Activated CD4-positive, alpha-beta T cell treated with anti-CD3 and anti-CD28 coated beads, Interleukin-10, Interleukin-2, amounts not matched to agents 100 ng/mL and 50 ng/mL, durations not matched to agents 16 hours and 8 hours (primary cell): ENCODE data around the gene LSM7.

Experiments used
- DNase-seq: peaks from one replicate; pipeline ENCODE4 v3.0.0-alpha.2; 2020

Gene LSM7

DNA sequence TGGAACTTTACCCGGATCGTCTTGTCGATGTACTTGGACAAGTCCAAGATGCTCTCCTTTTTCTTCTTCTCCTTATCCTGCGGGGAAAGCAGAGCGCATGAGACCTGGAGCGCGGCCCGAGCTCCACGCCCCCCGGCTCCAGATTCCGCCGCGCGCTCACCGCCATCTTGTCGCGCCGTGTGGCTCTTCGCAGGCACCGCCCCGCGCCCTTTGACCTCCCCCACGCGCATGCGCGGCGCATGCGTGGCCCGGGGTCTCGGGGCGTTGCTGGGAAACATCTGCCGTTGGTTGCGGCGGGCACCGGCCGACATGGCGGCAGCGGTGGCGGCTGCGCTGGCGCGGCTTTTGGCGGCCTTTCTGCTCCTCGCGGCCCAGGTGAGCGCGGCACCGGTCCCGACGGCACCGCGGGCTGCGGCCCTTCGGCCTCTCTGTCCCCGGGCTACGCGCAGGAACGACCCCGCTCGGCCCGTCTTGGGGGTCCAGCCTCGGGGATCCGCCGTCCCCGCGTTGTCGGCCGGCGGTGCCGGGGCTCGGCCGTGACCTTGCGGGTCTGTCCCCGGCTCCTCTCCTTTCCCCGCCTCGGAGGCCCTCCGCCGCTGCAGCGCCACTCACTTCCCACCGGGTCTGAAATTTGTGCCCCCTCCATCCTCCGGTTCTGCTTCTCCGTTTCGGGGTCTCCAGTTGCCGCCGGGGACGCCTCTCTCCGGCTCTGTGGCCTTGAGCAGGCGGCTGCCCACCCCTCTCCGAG, at the start of gene LSM7, which contains the start of gene SPPL2B:
Gene LSM7, minus strand, starts transcription at position 186 of the 748 bp plus-strand sequence. Its CDS starts 20 bp downstream, at position 166.
Gene SPPL2B, plus strand, starts transcription at position 284 of the 748 bp plus-strand sequence. Its CDS starts 26 bp downstream, at position 310.
- peak; percentile 96 for DNase-seq

DNA sequence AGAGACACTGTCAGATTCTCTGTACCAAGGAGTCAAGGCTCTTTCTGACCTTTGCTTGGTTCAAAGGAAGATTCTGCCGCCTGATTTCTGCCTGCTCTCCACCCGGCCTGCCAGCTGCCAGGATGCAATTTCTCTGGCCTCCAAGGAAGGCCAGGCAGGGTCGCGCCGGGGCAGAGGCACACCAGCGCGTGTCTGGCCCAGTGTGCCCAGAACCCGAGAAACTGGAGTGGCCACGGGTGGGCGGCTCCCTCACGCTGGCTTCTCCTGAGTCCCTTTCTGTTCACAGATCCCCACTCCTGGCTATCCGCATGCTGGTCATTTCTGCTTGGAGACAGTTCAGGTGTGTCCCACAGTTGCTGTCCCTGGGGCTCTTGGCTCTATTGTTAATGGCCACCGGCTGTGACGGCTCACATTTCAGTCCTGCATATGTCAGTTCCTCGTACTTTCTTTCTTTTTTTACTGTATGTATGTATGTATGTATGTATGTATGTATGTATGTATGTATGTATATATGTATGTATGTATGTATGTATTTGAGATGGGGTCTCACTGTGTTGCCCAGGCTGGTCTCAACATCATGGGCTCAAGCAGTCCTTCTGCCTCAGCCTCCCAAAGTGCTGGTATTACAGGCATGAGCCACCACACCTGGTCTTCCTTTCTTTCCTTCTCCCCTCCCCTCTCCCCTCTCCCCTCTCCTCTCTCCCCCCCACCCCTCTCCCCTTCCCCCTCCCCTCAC, 48.6 kb upstream of the LSM7 start:
- DNase-seq, result no peak

DNA sequence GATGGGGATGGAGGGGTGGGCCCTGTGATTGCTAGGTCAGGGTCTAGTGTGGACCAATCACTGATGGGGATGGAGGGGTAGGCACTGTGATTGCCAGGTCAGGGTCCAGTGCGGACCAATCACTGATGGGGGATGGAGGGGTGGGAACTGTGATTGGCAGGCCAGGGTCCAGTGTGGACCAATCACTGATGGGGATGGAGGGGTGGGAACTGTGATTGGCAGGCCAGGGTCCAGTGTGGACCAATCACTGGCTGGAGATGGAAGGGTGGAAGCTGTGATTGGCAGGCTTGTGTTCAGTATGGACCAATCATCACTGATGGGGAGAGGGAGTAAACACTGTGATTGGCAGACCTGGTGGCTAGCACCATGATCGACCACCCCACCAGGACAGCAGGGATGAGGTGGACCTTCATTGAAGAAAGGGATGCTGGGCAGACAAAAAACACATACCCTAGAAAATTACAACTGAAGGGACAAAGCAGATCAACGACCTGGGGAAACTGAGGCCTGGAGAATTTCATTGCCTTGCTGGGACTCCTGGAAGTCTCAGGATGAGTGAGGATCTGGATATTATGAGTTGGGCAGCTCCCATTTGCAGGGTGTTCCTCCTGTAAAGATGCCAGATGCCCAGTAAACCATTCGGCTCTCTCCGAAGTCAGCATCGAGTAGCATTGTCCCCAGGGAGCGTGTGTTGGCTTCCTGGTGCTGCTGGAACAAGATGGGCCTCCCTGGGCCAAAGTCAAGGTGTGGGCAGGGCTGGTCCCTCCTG, 47.2 kb upstream of the LSM7 start:
- DNase-seq, result no peak

DNA sequence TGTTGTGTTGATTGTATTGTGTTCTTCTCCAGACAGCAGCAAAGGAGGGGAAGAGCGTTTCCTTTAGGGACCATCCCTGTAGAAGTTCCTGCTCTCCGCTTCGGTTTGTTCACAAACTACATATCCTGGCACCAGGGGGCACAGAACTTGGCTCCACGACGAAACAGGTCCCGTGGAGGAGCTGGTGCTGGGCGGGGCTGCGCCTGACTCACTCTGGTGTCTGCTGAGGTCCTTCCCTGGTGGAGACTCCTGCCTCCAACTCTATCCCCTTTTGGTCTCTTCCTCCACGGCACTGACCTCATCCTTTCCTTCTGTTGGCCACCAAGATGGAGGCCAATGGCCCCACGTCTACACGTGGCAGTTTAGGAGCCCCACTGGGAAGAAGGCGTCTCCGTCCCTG, 46.4 kb upstream of the LSM7 start:
- no peak for DNase-seq

DNA sequence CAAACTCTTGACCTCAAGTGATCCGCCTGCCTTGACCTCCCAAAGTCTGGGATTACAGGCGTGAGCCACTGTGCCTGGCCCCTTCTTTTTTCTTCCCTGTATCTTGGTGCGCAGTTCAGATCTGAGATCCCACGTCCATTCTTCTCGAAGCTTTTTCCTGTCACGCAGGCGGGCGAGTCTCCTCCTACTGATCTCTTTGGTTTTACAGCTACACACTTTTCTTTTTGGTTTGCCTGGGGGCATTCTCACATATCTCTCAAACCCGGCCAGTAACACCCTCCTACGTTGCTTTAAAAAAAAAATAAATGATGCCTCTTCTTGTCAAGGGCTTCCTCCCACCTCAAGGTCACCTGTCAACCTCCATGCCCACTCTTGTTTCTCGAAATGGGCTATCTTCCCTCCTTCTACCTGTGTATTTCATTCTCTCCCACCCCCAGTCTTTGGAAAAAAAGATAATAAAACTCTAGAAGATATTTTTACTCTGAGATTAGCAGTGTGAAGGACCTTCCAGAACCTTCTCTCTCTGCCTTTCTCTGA, 43.8 kb upstream of the LSM7 start:
- no peak for DNase-seq

- DNase-seq, result no peak
Measured at GRCh38 chr19:2371656-2372055, 43.3 kb upstream of the LSM7 start.

DNA sequence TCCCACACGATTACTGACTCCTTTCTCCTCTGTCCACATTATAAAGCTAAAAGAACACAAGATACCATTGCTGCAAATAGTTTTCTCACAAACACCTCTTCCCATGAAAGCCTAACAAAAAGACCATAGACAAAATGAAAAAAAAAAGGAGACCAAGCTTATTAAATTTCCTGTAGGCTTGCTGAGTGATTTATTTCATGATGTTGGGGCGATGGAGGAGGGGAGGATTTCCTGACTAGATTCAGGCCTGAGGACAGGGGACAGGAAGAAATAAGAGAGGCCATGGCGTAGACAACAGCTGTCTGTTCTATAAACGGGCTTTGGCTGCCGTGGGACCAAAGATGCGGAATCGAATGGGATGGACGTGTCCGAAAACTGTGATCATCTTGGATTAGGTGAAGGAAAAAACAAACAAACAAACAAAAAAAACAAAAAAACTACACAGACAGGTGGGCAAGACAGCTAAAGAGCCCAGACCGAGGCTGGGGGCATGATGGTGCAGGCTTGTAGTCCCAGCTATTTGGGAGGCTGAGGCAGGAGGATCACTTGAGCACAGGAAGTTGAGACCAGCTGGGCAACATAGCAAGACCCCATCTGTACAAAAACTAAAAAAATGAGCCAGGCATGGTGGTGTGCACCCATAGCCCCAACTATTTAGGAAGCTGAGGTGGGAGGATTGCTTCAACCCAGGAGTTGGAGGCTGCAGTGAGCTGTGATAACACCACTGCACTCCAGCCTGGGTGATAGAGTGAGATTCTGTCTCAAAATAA, 37.0 kb upstream of the LSM7 start:
- no peak for DNase-seq

DNA sequence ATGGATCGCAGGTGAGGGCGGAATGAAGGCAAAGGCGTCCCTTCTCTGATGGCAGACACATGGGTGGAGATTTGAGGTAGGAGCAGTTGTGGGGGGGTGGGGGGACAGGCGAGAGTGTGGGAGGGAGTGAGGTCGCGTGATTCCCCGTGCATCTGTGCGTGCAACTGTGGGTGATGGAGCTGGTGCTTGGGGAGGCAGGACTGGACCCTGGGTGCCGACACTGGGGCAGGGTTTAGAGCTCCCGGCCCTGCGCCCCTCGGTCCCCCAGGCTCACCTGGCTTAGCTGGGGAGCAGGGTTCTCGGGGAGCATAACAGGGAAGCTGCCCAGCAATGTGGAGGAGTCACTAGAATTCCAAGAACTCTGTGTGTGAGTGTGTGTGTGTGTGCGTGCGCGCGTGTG, 35.0 kb upstream of the LSM7 start:
- DNase-seq, result no peak

GRCh38 chr19:2362970-2363300, 34.5 kb upstream of the LSM7 start:
- no peak for DNase-seq

GRCh38 chr19:2362046-2362969, 33.9 kb upstream of the LSM7 start:
- DNase-seq, result no peak

DNA sequence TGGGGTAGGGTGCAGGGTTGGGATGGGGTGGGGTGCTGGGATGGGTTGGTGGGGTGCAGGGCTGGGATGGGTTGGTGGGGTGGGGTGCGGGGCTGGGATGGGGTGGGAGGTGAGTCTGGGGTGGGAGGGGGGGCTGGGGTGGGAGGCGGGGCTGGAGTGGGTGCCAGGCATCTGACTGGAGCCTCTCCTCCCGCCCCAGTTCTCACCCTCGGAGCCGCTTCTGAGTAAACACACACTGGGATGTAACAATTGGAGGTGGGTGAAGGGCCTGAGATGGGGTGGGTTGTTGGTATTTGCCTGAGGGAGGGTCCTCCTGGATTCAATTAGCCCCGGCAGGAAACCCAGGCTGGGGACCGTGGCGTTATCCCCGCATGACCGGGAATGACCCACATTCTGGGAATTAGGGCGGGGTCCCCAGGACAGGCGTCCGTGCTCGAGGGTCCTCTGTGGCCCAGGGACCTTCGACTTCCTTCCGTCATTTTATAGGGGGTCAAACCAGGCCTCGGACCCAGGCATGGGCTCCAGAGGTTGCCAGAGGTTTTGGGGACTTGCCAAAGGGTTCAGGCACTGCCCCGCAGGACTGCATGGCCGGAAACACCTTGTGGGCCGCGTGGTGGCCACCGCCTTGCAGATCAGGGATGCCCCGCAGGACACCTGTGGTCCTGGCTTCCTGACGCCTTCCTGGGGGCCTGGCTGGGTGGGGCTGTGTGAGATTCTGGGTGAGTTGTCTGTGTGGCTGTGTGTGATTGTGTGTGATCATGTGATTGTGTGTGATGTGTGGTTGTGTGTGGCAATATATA, 33.1 kb upstream of the LSM7 start:
- DNase-seq, result no peak

- DNase-seq, result no peak
Measured at GRCh38 chr19:2360833-2361232, 32.4 kb upstream of the LSM7 start.

- DNase-seq, result no peak
Measured at GRCh38 chr19:2359992-2360685, 31.8 kb upstream of the LSM7 start, which contains the start of gene TMPRSS9. TMPRSS9 (plus strand) TSS chr19:2360265; CDS start chr19:2389786, 29,521 bp downstream.

- DNase-seq, result no peak
Measured at GRCh38 chr19:2358548-2359173, 30.3 kb upstream of the LSM7 start.

DNA sequence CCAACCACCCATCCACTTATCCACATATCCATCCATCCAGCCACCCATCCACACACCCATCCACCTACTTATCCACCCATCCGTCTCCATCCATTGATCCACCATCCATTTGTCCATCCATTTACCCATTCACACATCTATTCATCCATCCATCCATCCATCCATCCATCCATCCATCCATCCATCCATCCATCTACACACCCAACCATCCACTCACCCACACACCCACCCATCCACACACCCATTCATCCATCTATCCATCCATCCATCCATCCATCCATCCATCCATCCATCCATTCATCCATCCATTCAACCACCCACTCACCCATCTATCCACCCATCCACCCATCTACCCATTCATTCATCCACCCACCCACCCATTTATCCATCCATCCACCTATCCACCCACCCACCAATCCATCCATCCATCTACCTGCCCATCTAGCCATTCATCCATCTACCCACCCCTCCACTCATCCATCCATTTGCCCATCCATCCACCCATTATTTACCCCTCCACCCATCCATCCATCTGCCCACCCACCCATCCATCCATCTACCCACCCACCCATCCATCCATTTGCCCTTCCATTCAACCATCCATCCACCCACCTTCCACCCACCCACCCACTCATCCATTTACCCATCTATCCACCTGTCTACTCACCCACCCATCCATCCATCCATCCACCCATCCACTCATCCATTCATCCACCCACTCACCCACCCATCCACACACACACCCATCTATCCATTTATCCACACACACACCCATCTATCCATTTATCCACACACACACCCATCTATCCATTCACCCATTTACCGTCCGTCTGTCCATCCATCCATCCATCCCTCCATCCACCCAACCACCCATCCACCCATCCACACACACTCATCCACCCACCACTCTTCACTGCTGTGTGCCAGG, 29.2 kb upstream of the LSM7 start:
- DNase-seq, result no peak

DNA sequence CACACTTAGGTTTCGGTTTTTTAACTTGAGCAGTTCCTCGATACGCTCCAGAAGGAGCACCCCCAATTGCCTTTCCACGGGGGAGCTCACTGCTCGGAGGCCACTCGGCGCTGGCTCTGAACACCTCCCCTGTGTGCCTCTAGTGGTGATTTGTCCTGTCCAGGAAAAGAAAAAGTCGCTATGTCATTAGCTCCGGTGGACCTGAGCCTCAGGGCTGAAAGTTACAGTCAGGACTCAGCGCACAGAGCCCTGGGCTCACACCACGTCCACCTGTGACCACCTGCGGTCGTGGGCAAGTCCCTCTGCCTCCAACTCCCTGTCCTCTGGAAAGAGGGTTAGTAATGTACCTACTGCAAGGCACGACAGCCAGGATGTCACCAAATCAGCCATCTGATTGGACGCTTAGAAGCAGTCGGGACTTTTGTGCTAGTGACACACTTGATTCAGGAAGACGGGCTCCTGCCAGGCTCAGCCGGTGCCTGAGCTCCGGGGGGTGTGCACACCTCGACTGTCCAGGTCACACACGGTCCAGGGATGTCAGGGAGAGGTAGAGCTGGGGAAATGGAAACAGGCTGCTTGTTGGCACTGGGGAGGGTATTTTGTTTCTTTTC, 27.8 kb upstream of the LSM7 start:
- DNase-seq, result no peak

DNA sequence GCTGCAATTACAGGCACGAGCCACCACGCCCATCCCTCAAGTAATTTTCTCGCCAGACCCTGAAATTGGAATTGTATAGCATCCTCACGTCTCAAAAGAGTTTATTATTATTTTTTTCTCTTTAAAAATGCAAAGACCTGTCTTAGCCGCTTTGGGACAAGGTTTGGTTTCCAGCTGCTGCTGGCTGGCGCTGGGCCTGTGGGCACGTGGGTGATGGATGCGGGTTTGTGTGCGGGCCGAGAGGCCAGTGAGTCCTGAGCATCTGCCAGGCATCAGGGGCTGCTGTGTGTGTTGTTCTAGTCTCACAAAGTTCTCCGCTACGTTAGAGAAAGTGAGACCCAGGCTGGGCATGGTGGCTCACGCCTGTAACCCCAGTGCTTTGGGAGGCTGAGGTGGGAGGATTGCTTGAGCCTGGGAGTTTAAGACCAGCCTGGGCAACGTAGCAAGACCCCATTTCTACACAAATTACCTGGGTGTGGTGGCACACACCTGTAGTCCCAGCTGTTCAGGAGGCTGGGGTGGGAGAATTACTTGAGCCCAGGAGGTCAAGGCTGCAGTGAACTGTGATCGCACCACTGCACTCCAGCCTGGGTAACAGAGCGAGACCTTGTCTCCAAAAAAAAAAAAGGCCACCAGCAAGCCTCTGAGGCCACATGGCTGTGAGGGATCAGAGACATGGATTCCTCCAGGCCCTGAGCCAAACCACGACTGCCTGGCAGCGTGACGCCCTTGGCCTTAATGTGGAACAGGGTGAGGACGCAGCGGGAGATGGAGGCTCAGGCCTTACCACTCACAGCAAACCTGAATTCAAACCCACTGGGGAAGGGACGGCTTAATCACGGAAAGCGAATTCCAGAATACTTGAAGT, 27.0 kb upstream of the LSM7 start:
- DNase-seq, result no peak
